Astrocyte (in vitro differentiated cells and primary cell): ENCODE data around the gene SLC4A8.

Experiments
- EZH2 ChIP-seq: IDR thresholded peaks from 2 replicates; pipeline ENCODE4 v1.6.1; 2012; ENCODE audit warnings: mild to moderate bottlenecking, low read length, inconsistent platforms; ENCODE audit not compliant: insufficient read depth
- TF ChIP-seq, protein P1 (sequence below): IDR thresholded peaks from 2 replicates; pipeline ENCODE4 v1.5.1; 2011; ENCODE audit warnings: low read depth, mild to moderate bottlenecking, inconsistent platforms, low read length, moderate library complexity; ENCODE audit not compliant: insufficient read depth

- TF ChIP-seq, protein P1, sequence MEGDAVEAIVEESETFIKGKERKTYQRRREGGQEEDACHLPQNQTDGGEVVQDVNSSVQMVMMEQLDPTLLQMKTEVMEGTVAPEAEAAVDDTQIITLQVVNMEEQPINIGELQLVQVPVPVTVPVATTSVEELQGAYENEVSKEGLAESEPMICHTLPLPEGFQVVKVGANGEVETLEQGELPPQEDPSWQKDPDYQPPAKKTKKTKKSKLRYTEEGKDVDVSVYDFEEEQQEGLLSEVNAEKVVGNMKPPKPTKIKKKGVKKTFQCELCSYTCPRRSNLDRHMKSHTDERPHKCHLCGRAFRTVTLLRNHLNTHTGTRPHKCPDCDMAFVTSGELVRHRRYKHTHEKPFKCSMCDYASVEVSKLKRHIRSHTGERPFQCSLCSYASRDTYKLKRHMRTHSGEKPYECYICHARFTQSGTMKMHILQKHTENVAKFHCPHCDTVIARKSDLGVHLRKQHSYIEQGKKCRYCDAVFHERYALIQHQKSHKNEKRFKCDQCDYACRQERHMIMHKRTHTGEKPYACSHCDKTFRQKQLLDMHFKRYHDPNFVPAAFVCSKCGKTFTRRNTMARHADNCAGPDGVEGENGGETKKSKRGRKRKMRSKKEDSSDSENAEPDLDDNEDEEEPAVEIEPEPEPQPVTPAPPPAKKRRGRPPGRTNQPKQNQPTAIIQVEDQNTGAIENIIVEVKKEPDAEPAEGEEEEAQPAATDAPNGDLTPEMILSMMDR, result no peak
- no peak for TF ChIP-seq EZH2
Observed at GRCh38 chr12:51525518-51525917, 100.9 kb downstream of the SLC4A8 start.
